Ishikawa (cell line): ENCODE data around the gene KLHL3.

Experiments used
- CEBPB ChIP-seq: IDR thresholded peaks from 2 replicates; pipeline ENCODE4 v1.6.1; 2012
- EP300 ChIP-seq: IDR thresholded peaks from 2 replicates; pipeline ENCODE4 v1.6.1; 2012; ENCODE audit warnings: borderline replicate concordance
- RAD21 ChIP-seq: IDR thresholded peaks from 2 replicates; pipeline ENCODE4 v1.6.1; 2012; ENCODE audit warnings: low read depth
- YY1 ChIP-seq: IDR thresholded peaks from 2 replicates; pipeline ENCODE4 v1.6.1; 2012; ENCODE audit warnings: low read depth
- TF ChIP-seq, protein P1 (sequence below): IDR thresholded peaks from 2 replicates; pipeline ENCODE4 v1.6.1; 2012

DNA sequence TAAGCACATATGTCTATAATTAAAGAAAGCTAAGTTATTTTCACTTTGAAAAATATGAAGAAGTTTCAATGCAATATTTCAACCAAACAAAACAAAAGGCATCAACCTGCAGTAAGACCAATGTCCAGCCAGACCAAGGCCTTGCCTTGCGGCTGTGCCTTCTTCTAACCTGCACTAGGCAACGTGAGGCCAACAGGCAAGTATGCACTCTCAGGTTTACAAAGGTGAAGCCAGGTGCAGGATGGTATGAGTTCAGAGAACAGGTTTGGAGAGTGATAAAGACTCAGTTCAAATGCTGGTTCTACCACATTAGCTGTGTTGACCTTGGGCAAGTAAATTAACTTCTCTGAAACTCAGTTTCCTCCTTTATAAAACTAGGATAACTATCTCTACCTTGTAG is 79.3 kb downstream of the KLHL3 start:
- TF ChIP-seq CEBPB (no peak), RAD21 (no peak), EP300 (no peak), YY1 (no peak)
- TF ChIP-seq, protein P1, sequence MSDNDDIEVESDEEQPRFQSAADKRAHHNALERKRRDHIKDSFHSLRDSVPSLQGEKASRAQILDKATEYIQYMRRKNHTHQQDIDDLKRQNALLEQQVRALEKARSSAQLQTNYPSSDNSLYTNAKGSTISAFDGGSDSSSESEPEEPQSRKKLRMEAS, result no peak
